Type B pancreatic cell (in vitro differentiated cells): ENCODE data around the gene GRIP1. TPM values are rescaled to one million over a fixed set of nuclear protein-coding genes. Genes with fewer than 3 reads are reported as not detected.

ENCODE experiments used
- DNase-seq: peaks from one replicate; pipeline ENCODE4 v3.0.0; 2021; ENCODE audit warnings: mixed read lengths; ENCODE audit not compliant: unreplicated experiment; ENCODE audit errors: extremely low spot score
- H3K27ac Mint-ChIP-seq: 2 replicates; pipeline ENCODE4 v1.8.0; 2021; ENCODE audit warnings: mild to moderate bottlenecking, mixed read lengths
- H3K27me3 Mint-ChIP-seq: 2 replicates; pipeline ENCODE4 v1.8.0; 2021; ENCODE audit warnings: mixed read lengths
- H3K36me3 Mint-ChIP-seq: 2 replicates; pipeline ENCODE4 v1.8.0; 2021; ENCODE audit warnings: mixed read lengths
- H3K4me1 Mint-ChIP-seq: one replicate; pipeline ENCODE4 v1.8.0; 2021; ENCODE audit warnings: mixed read lengths; ENCODE audit not compliant: unreplicated experiment
- H3K4me3 Mint-ChIP-seq: 2 replicates; pipeline ENCODE4 v1.8.0; 2021; ENCODE audit warnings: mild to moderate bottlenecking, mixed read lengths
- H3K9me3 Mint-ChIP-seq: 2 replicates; pipeline ENCODE4 v1.8.0; 2021; ENCODE audit warnings: mixed read lengths
- total RNA-seq: library from RNA; stranded (reverse); gene quantifications from 2 replicates; pipeline ENCODE4 v1.2.1, GENCODE V29; 2021; ENCODE audit warnings: low replicate concordance
- TF ChIP-seq, protein P1 (sequence below): fragments of 200-600 bp; sonication (generic); conservative IDR thresholded peaks from 2 replicates; pipeline ENCODE4 v1.5.0; 2021; ENCODE audit warnings: antibody characterized with exemption, mild to moderate bottlenecking

GRIP1 gene
- total RNA-seq, 1 donor from 2014 or later, result 29.0 TPM

DNA sequence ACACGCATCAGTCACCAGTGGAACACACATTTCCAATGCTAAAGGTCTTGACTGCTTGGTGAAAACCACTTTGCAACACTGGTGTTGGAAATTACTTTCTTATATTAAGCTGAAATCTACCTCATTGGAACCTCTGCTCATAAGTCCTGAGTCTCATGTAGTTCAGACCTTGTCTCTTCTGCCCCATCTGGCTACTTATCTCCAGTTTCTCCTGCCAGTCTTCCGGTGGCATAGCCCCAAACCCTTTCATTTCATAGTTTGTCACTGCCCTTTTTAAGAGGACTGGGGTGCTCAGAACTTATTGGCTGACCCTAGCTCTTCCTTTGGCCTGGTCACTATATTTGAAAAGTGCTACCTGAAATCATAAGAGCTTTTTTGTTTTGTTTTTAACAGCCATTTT lies 332.9 kb downstream of the GRIP1 start:
- Mint-ChIP-seq H3K36me3 (peaks cover 31% of the 10 kb centered on the region), H3K4me1 (no peaks in the 10 kb centered on the region), H3K27me3 (no peaks in the 10 kb centered on the region), H3K9me3 (peaks cover 7% of the 10 kb centered on the region), H3K27ac (no peak overlapping the region), H3K4me3 (no peak overlapping the region)
- DNase-seq, result no peak
- TF ChIP-seq, protein P1, sequence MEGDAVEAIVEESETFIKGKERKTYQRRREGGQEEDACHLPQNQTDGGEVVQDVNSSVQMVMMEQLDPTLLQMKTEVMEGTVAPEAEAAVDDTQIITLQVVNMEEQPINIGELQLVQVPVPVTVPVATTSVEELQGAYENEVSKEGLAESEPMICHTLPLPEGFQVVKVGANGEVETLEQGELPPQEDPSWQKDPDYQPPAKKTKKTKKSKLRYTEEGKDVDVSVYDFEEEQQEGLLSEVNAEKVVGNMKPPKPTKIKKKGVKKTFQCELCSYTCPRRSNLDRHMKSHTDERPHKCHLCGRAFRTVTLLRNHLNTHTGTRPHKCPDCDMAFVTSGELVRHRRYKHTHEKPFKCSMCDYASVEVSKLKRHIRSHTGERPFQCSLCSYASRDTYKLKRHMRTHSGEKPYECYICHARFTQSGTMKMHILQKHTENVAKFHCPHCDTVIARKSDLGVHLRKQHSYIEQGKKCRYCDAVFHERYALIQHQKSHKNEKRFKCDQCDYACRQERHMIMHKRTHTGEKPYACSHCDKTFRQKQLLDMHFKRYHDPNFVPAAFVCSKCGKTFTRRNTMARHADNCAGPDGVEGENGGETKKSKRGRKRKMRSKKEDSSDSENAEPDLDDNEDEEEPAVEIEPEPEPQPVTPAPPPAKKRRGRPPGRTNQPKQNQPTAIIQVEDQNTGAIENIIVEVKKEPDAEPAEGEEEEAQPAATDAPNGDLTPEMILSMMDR, result no peak

DNA sequence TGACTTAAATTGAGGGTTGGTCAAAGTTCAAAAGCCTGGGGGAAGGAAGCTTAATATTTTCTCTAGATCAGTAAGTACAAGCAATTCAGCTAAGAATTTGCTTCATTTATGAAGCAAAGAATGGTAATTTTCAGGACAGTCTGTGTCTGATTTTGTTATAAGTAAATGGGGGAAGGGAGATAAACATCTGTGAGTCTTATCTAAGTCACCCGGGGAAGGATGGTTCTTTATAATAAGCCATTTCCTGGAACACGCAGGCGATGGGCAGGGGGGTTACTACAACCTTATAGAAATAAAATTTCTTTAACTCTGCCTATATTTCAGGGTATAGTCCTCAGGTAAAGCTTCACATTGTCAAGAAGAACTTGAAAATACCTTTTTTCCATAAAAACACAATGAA lies 333.7 kb downstream of the GRIP1 start:
- no peaks in the 10 kb centered on the region for H3K4me1 Mint-ChIP-seq
- no peak overlapping the region for H3K4me3 Mint-ChIP-seq
- TF ChIP-seq, protein P1, result no peak
- DNase-seq, result no peak
- peaks cover 8% of the 10 kb centered on the region for H3K9me3 Mint-ChIP-seq
- no peak overlapping the region for H3K27ac Mint-ChIP-seq
- H3K27me3 Mint-ChIP-seq, result no peaks in the 10 kb centered on the region
- H3K36me3 Mint-ChIP-seq, result peaks cover 33% of the 10 kb centered on the region

DNA sequence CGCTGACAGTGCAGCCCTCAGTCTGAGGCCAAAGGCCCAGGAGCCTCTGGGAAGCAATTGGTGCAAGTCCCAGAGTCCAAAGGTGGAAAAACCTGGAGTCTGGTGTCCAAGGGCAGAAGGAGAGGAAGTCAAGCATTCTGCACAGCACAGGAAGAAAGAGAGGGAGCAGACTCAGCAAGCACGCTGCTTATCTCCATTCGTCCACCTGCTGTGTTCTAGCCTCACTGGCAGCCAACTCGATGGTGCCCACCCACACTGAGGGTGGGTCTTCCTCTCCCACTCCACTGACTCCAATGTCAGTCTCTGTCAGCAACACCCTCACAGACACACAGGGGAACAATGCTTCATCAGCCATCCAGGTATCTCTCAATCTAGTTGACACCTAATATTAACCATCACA lies 337.8 kb downstream of the GRIP1 start:
- DNase-seq, result no peak
- no peaks in the 10 kb centered on the region for H3K4me1 Mint-ChIP-seq
- H3K4me3 Mint-ChIP-seq, result no peak overlapping the region
- no peaks in the 10 kb centered on the region for H3K27me3 Mint-ChIP-seq
- H3K27ac Mint-ChIP-seq, result no peak overlapping the region
- peaks cover 44% of the 10 kb centered on the region for H3K36me3 Mint-ChIP-seq
- H3K9me3 Mint-ChIP-seq, result peaks cover 14% of the 10 kb centered on the region
- TF ChIP-seq, protein P1, result no peak

DNA sequence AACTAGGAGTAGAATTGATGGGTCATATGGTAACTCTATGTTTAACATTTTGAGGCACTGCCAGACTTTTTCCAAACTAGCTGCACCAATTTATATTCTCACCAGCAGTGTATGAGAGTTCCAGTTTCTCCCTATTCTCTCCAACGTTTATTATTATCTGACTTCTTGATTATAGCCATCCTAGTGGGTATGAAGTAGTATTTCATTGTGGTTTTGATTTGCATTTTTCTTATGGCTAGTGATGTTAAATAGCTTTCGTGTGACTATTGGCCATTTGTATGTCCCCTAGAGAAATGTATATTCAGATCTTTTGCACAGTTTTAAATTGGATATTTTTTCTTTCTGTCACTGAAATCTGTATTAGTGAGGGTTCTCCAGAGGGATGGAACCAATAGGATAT lies 338.7 kb downstream of the GRIP1 start:
- no peak overlapping the region for H3K4me3 Mint-ChIP-seq
- H3K4me1 Mint-ChIP-seq, result no peaks in the 10 kb centered on the region
- DNase-seq, result no peak
- TF ChIP-seq, protein P1, result no peak
- peaks cover 39% of the 10 kb centered on the region for H3K36me3 Mint-ChIP-seq
- H3K27me3 Mint-ChIP-seq, result no peaks in the 10 kb centered on the region
- H3K27ac Mint-ChIP-seq, result no peak overlapping the region
- H3K9me3 Mint-ChIP-seq, result peaks cover 14% of the 10 kb centered on the region

DNA sequence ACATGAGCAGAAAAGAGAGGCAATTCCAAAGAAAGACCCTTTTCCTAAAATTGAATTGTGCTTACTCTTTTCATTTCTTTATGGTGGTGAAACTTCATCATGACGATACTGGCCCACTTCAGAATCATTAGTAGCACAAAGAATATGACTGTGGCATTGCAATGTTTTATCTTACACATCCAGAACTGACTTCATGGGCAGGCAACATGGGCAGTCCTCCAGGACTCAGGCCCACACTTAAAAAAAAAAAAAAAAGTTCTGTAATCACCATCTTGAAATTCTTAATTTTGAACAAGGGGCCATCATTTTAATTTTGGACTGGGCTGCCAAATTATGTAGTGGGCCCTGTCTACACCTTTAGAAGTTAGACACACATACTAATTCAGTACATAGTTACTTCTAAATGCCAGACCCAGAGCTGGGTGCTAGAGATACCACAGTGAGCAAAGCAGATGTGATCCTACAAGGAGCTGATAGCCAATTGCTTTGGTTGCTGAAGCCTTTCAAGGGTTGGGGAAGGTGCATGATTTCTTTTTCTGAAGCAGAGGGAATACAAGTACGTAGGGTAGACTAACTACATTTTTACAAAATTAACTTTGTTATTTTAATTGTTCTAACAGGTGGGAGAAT lies 341.4 kb downstream of the GRIP1 start:
- peaks cover 7% of the 10 kb centered on the region for H3K9me3 Mint-ChIP-seq
- TF ChIP-seq, protein P1, result no peak

More for the DNA sequence above, 341.4 kb downstream of the GRIP1 start:
- H3K4me1 Mint-ChIP-seq, result no peaks in the 10 kb centered on the region
- H3K27me3 Mint-ChIP-seq, result no peaks in the 10 kb centered on the region
- peaks cover 27% of the 10 kb centered on the region for H3K36me3 Mint-ChIP-seq
- H3K4me3 Mint-ChIP-seq, result no peak overlapping the region
- no peak overlapping the region for H3K27ac Mint-ChIP-seq
- no peak for DNase-seq
